Neural cell (in vitro differentiated cells): ENCODE measurements around the gene AKAP6. TPM values are rescaled to one million over a fixed set of nuclear protein-coding genes. Genes with fewer than 3 reads are reported as not detected.

Experiments
- H2AFZ ChIP-seq: fragments of 200-600, 300-800 bp; sonication (generic), shearing (Covaris generic); 2 replicates; pipeline ENCODE4 v1.6.0; 2014; ENCODE audit warnings: low read depth, mild to moderate bottlenecking, antibody characterized with exemption, low read length, moderate library complexity
- H3F3A ChIP-seq: fragments of 200-600 bp; shearing (Covaris generic); 2 replicates; pipeline ENCODE4 v1.6.1; 2016; ENCODE audit warnings: mild to moderate bottlenecking, moderate library complexity, mixed read lengths, antibody characterized with exemption, low read length; ENCODE audit not compliant: insufficient read depth, poor library complexity, severe bottlenecking
- H3K27ac ChIP-seq: fragments of 200-600, 300-800 bp; sonication (generic), shearing (Covaris generic); 2 replicates; pipeline ENCODE4 v1.5.1; 2014; ENCODE audit warnings: mild to moderate bottlenecking, low read length, moderate library complexity
- H3K27me3 ChIP-seq: fragments of 300-800, 200-600 bp; sonication (generic), shearing (Covaris generic); 2 replicates; pipeline ENCODE4 v1.6.0; 2014; ENCODE audit warnings: mild to moderate bottlenecking, low read depth, low read length, moderate library complexity; ENCODE audit not compliant: insufficient read depth
- H3K36me3 ChIP-seq: fragments of 300-800, 200-600 bp; sonication (generic), shearing (Covaris generic); 2 replicates; pipeline ENCODE4 v1.5.1; 2014; ENCODE audit warnings: mild to moderate bottlenecking, antibody characterized with exemption, low read length, moderate library complexity; ENCODE audit not compliant: insufficient read depth
- H3K4me2 ChIP-seq: fragments of 300-800, 200-600 bp; sonication (generic), shearing (Covaris generic); 2 replicates; pipeline ENCODE4 v1.6.0; 2014; ENCODE audit warnings: mild to moderate bottlenecking, low read length
- H3K4me3 ChIP-seq: fragments of 300-800, 200-600 bp; sonication (generic), shearing (Covaris generic); 2 replicates; pipeline ENCODE4 v1.5.1; 2014; ENCODE audit warnings: mild to moderate bottlenecking, low read length, moderate library complexity
- H3K79me2 ChIP-seq: fragments of 200-600 bp; shearing (Covaris generic); replicated peaks from 2 replicates; pipeline ENCODE4 v1.6.0; 2014; ENCODE audit warnings: mild to moderate bottlenecking, low read length, moderate library complexity; ENCODE audit not compliant: insufficient read depth
- H3K9ac ChIP-seq: fragments of 300-800, 200-600 bp; sonication (generic), shearing (Covaris generic); 2 replicates; pipeline ENCODE4 v1.6.1; 2016; ENCODE audit warnings: mild to moderate bottlenecking, low read length, mixed read lengths
- H3K9me2 ChIP-seq: fragments of 200-600 bp; shearing (Covaris generic); 2 replicates; pipeline ENCODE4 v1.6.1; 2016; ENCODE audit warnings: mild to moderate bottlenecking, low read length, mixed read lengths; ENCODE audit not compliant: insufficient read depth
- H3K9me3 ChIP-seq: fragments of 200-600, 300-800 bp; sonication (generic), shearing (Covaris generic); 2 replicates; pipeline ENCODE4 v1.6.1; 2016; ENCODE audit warnings: mild to moderate bottlenecking, mixed run types, low read length, moderate library complexity, mixed read lengths
- H4K20me1 ChIP-seq: fragments of 200-600 bp; shearing (Covaris generic); 2 replicates; pipeline ENCODE4 v1.6.1; 2016; ENCODE audit warnings: mild to moderate bottlenecking, mixed run types; ENCODE audit not compliant: insufficient read depth
- EP300 ChIP-seq: fragments of 450-650 bp; conservative IDR thresholded peaks from 2 replicates; pipeline ENCODE4 v1.6.1; 2014; ENCODE audit warnings: antibody characterized with exemption, mild to moderate bottlenecking, moderate library complexity; ENCODE audit not compliant: poor library complexity, severe bottlenecking
- EZH2 ChIP-seq: fragments of 200-600, 300-800 bp; shearing (Covaris generic), sonication (generic); IDR thresholded peaks from 2 replicates; pipeline ENCODE4 v1.6.1; 2014; ENCODE audit warnings: antibody characterized with exemption, low read length, borderline replicate concordance, mild to moderate bottlenecking; ENCODE audit not compliant: insufficient read depth, poor library complexity, severe bottlenecking
- MXI1 ChIP-seq: fragments of 450-650 bp; conservative IDR thresholded peaks from 2 replicates; pipeline ENCODE4 v1.6.1; 2014; ENCODE audit warnings: antibody characterized with exemption, mild to moderate bottlenecking; ENCODE audit not compliant: poor library complexity, severe bottlenecking
- POLR2AphosphoS5 ChIP-seq: IDR thresholded peaks from 2 replicates; pipeline ENCODE4 v1.6.1; 2012
- RAD21 ChIP-seq: fragments of 450-650 bp; conservative IDR thresholded peaks from 2 replicates; pipeline ENCODE4 v1.6.1; 2014; ENCODE audit warnings: antibody characterized with exemption, mild to moderate bottlenecking, moderate library complexity
- SMC3 ChIP-seq: fragments of 450-650 bp; conservative IDR thresholded peaks from 2 replicates; pipeline ENCODE4 v1.6.1; 2014; ENCODE audit warnings: antibody characterized with exemption, mild to moderate bottlenecking, moderate library complexity; ENCODE audit not compliant: poor library complexity
- TAF1 ChIP-seq: IDR thresholded peaks from 2 replicates; pipeline ENCODE4 v1.6.1; 2012; ENCODE audit warnings: low read depth
- polyA plus RNA-seq: library from polyadenylated mRNA; depleted of rRNA; stranded (reverse); fragments of >200 nt; gene quantifications from 2 replicates; pipeline ENCODE4 v1.2.3, GENCODE V29; 2014
- TF ChIP-seq, protein P1 (sequence below): fragments of 450-650 bp; IDR thresholded peaks from 2 replicates; pipeline ENCODE4 v1.5.1; 2014; ENCODE audit warnings: antibody characterized with exemption, mild to moderate bottlenecking, moderate library complexity; ENCODE audit not compliant: poor library complexity, severe bottlenecking
- TF ChIP-seq, protein P2 (sequence below): IDR thresholded peaks from 2 replicates; pipeline ENCODE4 v1.6.1; 2012; ENCODE audit warnings: borderline replicate concordance

The AKAP6 gene
- polyA plus RNA-seq, 1 donor from 2014 or later: 15.8 TPM

DNA sequence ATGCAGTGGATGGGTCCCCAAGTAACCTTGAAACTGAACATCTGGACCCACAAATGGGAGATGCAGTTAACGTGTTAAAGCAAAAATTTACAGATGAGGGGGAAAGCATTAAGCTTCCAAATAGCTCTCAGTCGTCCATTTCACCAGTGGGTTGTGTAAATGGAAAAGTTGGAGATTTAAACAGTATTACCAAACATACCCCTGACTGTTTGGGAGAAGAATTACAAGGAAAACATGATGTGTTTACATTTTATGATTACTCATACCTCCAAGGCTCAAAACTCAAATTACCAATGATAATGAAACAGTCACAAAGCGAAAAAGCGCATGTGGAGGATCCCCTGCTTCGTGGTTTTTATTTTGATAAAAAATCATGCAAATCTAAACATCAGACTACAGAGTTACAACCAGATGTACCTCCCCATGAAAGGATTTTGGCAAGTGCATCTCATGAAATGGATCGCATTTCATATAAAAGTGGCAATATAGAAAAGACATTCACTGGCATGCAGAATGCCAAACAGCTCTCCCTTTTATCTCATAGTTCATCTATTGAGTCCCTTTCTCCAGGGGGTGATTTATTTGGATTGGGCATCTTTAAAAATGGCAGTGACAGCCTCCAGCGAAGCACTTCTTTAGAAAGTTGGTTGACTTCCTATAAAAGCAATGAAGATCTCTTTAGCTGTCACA, 493.0 kb downstream of the AKAP6 start:
- H3K36me3 ChIP-seq: peaks cover 11% of the 10 kb centered on the region
- no peaks in the 10 kb centered on the region for H3K27me3 ChIP-seq
- H3K27ac ChIP-seq: no peak overlapping the region
- H3K4me3 ChIP-seq: no peak overlapping the region
- H3K9me3 ChIP-seq: no peaks in the 10 kb centered on the region
- no peak overlapping the region for H3K9ac ChIP-seq
- H3K9me2 ChIP-seq: no peaks in the 10 kb centered on the region
- TF ChIP-seq SMC3 (no peak), MXI1 (no peak), EP300 (no peak), EZH2 (no peak), TAF1 (no peak), POLR2AphosphoS5 (no peak), RAD21 (no peak)
- TF ChIP-seq, protein P1, sequence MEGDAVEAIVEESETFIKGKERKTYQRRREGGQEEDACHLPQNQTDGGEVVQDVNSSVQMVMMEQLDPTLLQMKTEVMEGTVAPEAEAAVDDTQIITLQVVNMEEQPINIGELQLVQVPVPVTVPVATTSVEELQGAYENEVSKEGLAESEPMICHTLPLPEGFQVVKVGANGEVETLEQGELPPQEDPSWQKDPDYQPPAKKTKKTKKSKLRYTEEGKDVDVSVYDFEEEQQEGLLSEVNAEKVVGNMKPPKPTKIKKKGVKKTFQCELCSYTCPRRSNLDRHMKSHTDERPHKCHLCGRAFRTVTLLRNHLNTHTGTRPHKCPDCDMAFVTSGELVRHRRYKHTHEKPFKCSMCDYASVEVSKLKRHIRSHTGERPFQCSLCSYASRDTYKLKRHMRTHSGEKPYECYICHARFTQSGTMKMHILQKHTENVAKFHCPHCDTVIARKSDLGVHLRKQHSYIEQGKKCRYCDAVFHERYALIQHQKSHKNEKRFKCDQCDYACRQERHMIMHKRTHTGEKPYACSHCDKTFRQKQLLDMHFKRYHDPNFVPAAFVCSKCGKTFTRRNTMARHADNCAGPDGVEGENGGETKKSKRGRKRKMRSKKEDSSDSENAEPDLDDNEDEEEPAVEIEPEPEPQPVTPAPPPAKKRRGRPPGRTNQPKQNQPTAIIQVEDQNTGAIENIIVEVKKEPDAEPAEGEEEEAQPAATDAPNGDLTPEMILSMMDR: no peak
- no peaks in the 10 kb centered on the region for H3K79me2 ChIP-seq
- no peaks in the 10 kb centered on the region for H4K20me1 ChIP-seq
- no peak overlapping the region for H2AFZ ChIP-seq
- H3K4me2 ChIP-seq: no peak overlapping the region
- no peaks in the 10 kb centered on the region for H3F3A ChIP-seq

DNA sequence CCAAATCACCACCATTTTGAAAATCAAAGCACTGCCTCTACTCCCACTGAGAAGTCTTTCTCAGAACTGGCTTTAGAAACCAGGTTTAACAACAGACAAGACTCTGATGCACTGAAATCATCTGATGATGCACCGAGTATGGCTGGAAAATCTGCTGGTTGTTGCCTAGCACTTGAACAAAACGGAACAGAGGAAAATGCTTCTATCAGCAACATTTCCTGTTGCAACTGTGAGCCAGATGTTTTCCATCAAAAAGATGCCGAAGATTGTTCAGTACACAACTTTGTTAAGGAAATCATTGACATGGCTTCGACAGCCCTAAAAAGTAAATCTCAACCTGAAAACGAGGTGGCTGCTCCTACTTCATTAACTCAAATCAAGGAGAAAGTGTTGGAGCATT, 494.6 kb downstream of the AKAP6 start:
- no peaks in the 10 kb centered on the region for H3K79me2 ChIP-seq
- H3F3A ChIP-seq: no peaks in the 10 kb centered on the region
- H3K27me3 ChIP-seq: no peaks in the 10 kb centered on the region
- H3K9ac ChIP-seq: no peak overlapping the region
- no peak overlapping the region for H3K4me2 ChIP-seq
- H4K20me1 ChIP-seq: no peaks in the 10 kb centered on the region
- H3K27ac ChIP-seq: no peak overlapping the region
- peaks cover 11% of the 10 kb centered on the region for H3K36me3 ChIP-seq
- no peak overlapping the region for H2AFZ ChIP-seq
- TF ChIP-seq SMC3: no peak
- TF ChIP-seq, protein P2, sequence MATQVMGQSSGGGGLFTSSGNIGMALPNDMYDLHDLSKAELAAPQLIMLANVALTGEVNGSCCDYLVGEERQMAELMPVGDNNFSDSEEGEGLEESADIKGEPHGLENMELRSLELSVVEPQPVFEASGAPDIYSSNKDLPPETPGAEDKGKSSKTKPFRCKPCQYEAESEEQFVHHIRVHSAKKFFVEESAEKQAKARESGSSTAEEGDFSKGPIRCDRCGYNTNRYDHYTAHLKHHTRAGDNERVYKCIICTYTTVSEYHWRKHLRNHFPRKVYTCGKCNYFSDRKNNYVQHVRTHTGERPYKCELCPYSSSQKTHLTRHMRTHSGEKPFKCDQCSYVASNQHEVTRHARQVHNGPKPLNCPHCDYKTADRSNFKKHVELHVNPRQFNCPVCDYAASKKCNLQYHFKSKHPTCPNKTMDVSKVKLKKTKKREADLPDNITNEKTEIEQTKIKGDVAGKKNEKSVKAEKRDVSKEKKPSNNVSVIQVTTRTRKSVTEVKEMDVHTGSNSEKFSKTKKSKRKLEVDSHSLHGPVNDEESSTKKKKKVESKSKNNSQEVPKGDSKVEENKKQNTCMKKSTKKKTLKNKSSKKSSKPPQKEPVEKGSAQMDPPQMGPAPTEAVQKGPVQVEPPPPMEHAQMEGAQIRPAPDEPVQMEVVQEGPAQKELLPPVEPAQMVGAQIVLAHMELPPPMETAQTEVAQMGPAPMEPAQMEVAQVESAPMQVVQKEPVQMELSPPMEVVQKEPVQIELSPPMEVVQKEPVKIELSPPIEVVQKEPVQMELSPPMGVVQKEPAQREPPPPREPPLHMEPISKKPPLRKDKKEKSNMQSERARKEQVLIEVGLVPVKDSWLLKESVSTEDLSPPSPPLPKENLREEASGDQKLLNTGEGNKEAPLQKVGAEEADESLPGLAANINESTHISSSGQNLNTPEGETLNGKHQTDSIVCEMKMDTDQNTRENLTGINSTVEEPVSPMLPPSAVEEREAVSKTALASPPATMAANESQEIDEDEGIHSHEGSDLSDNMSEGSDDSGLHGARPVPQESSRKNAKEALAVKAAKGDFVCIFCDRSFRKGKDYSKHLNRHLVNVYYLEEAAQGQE: no peak
- TF ChIP-seq EZH2: no peak
- TF ChIP-seq, protein P1: no peak
- TF ChIP-seq MXI1: no peak
- no peak for TF ChIP-seq POLR2AphosphoS5
- no peak for TF ChIP-seq TAF1
- no peak for TF ChIP-seq EP300
- no peak for TF ChIP-seq RAD21
- H3K9me2 ChIP-seq: no peaks in the 10 kb centered on the region
- no peak overlapping the region for H3K4me3 ChIP-seq
- H3K9me3 ChIP-seq: no peaks in the 10 kb centered on the region
